Measurements from ENCODE around the gene ACP2.
"Not testable (repeated sequence)": the region's sequence is repeated elsewhere in the genome, so short reads cannot be mapped to it uniquely, and the experiment has no call there.

The ACP2 gene

DNA sequence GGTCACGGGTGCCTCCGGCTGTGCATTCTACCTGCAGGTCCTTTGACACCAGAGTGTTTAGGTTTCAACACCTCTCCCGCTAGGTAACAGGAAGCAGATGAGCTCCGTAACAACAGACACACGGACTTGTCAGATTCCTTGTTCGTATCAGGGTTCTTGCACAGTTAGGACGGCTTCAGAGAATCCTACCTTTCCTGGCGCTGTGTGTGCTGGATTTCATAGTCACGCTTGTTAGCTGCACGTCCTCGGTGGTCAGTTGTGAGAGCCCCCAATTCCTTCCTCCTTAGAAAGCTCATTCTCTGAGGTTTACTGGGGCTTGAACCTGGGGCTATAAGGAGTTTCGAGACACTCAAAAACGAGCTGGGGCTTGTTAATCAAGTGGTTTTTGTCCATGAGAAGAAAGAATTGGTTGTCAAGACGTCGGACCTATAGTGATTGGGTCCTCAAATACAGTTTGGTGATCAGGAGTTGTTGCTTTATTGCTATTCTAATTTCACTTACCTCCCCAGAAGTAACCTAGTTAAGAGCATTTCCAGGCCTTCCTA lies 33.2 kb downstream of the ACP2 start:
- no peaks in the 10 kb centered on the region for H3K27me3 ChIP-seq (ENCODE audit: low read depth, low read length)
- H3K9me3 ChIP-seq (ENCODE audit: control insufficient read depth in 1 of 2, low read length in 2 of 2), result no peaks in the 10 kb centered on the region
- peaks cover 0 to 25% of the 10 kb centered on the region in 2 donors for H3K4me1 ChIP-seq (ENCODE audit: control insufficient read depth in 1 of 2, insufficient read depth in 2 of 2, low read length in 2 of 2)
- peak overlapping the region; percentile 96 for H3K27ac ChIP-seq (ENCODE audit: low read length)
- H3K4me3 ChIP-seq (ENCODE audit: low read depth in 1 of 2, low read length in 2 of 2), result peak overlapping the region; percentile 79 to 95
- peaks cover 0 to 11% of the 10 kb centered on the region in 2 donors for H3K36me3 ChIP-seq (ENCODE audit: control insufficient read depth in 1 of 2, insufficient read depth in 2 of 2, low read length in 2 of 2)

- H3K4me3 ChIP-seq (ENCODE audit: low read depth in 1 of 2, low read length in 2 of 2), result peak overlapping the region; percentile 79 to 95
- no peaks in the 10 kb centered on the region for H3K9me3 ChIP-seq (ENCODE audit: control insufficient read depth in 1 of 2, low read length in 2 of 2)
- peaks cover 0 to 21% of the 10 kb centered on the region in 2 donors for H3K4me1 ChIP-seq (ENCODE audit: control insufficient read depth in 1 of 2, insufficient read depth in 2 of 2, low read length in 2 of 2)
- H3K27ac ChIP-seq (ENCODE audit: low read length), result peak overlapping the region; percentile 96
- peaks cover 0 to 11% of the 10 kb centered on the region in 2 donors for H3K36me3 ChIP-seq (ENCODE audit: control insufficient read depth in 1 of 2, insufficient read depth in 2 of 2, low read length in 2 of 2)
- H3K27me3 ChIP-seq (ENCODE audit: low read depth, low read length), result no peaks in the 10 kb centered on the region
These were observed 34.6 kb downstream of the ACP2 start for GRCh38 chr11:47213950-47214565.

DNA sequence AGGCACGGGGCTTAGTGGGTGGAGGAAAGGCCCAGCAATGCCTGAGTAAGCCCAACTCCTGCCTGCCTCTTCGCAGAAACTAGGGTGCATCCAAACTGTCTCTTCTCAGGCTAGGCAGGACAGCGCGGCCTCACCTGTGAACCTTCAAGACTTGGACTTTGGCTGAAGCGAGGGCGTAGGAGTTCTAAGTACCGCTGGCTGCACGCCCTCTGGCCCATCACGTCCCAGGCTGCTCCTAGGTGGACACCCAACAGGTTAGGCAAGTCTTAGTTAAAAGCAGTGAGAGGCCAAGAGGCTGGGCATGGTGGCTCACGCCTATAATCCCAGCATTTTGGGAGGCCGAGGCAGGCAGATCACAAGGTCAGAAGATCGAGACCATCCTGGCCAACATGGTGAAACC lies 35.7 kb downstream of the ACP2 start:
- peaks cover 0 to 15% of the 10 kb centered on the region in 2 donors for H3K4me1 ChIP-seq (ENCODE audit: control insufficient read depth in 1 of 2, insufficient read depth in 2 of 2, low read length in 2 of 2)
- H3K4me3 ChIP-seq (ENCODE audit: low read depth in 1 of 2, low read length in 2 of 2), result no peak overlapping the region
- H3K9me3 ChIP-seq (ENCODE audit: control insufficient read depth in 1 of 2, low read length in 2 of 2), result no peaks in the 10 kb centered on the region
- peaks cover 0 to 6% of the 10 kb centered on the region in 2 donors for H3K36me3 ChIP-seq (ENCODE audit: control insufficient read depth in 1 of 2, insufficient read depth in 2 of 2, low read length in 2 of 2)
- no peak overlapping the region for H3K27ac ChIP-seq (ENCODE audit: low read length)
- no peaks in the 10 kb centered on the region for H3K27me3 ChIP-seq (ENCODE audit: low read depth, low read length)

- H3K4me3 ChIP-seq (ENCODE audit: low read depth in 1 of 2, low read length in 2 of 2), result no peak overlapping the region
- no peaks in the 10 kb centered on the region for H3K36me3 ChIP-seq (ENCODE audit: control insufficient read depth in 1 of 2, insufficient read depth in 2 of 2, low read length in 2 of 2)
- H3K27me3 ChIP-seq (ENCODE audit: low read depth, low read length), result no peaks in the 10 kb centered on the region
- H3K27ac ChIP-seq (ENCODE audit: low read length), result no peak overlapping the region
- H3K9me3 ChIP-seq (ENCODE audit: control insufficient read depth in 1 of 2, low read length in 2 of 2), result no peaks in the 10 kb centered on the region
- H3K4me1 ChIP-seq (ENCODE audit: control insufficient read depth in 1 of 2, insufficient read depth in 2 of 2, low read length in 2 of 2), result peaks cover 0 to 2% of the 10 kb centered on the region in 2 donors
These were observed 40.0 kb downstream of the ACP2 start for GRCh38 chr11:47208628-47209027.

DNA sequence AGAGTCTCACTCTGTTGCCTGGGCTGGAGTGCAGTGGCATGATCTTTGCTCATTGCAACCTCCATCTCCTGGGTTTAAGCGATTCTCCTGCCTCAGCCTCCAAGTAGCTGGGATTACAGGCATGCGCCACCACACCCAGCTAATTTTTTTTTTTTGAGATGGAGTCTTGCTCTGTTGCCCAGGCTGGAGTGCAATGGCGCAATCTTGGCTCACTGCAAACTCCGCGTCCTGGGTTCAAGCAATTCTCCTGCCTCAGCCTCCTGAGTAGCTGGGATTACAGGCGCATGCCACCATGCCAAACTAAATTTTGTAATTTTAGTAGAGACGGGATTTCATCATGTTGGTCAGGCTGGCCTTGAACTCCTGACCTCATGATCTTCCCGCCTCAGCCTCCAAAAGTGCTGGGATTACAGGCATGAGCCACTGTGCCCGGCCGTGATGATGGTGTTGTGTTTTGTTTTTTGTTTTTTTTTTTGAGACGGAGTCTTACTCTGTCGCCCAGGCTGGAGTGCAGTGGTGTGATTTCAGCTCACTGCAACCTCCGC lies 40.5 kb downstream of the ACP2 start:
- not testable (repeated sequence) for H3K4me3 ChIP-seq (ENCODE audit: low read depth in 1 of 2, low read length in 2 of 2); H3K27me3 ChIP-seq (ENCODE audit: low read depth, low read length)

DNA sequence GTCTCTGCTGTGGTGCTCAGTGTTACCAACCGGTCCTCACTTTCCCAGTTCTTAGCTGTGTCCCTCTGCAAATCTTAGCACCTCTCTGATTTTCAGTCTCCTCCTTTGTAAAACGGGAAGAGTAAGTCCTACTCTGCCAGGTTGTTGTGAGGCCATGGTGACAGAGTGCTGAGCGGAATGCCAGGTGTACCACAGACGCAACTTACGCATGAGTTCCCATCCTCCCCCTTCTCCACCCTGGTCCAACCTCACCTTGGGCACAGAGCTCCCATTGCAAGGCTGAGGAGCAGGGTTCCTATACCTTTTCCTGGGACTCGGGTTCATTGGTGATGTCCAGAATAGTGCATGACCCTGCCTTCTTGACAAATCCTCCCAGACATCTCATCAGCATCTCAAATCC lies 41.2 kb downstream of the ACP2 start:
- no peaks in the 10 kb centered on the region for H3K4me1 ChIP-seq (ENCODE audit: control insufficient read depth in 1 of 2, insufficient read depth in 2 of 2, low read length in 2 of 2)
- no peak overlapping the region for H3K27ac ChIP-seq (ENCODE audit: low read length)
- no peak overlapping the region for H3K4me3 ChIP-seq (ENCODE audit: low read depth in 1 of 2, low read length in 2 of 2)
- no peaks in the 10 kb centered on the region for H3K36me3 ChIP-seq (ENCODE audit: control insufficient read depth in 1 of 2, insufficient read depth in 2 of 2, low read length in 2 of 2)
- H3K27me3 ChIP-seq (ENCODE audit: low read depth, low read length), result no peaks in the 10 kb centered on the region
- H3K9me3 ChIP-seq (ENCODE audit: control insufficient read depth in 1 of 2, low read length in 2 of 2), result no peaks in the 10 kb centered on the region

More for the DNA sequence above, 40.5 kb downstream of the ACP2 start:
- not testable (repeated sequence) for H3K36me3 ChIP-seq (ENCODE audit: control insufficient read depth in 1 of 2, insufficient read depth in 2 of 2, low read length in 2 of 2); H3K9me3 ChIP-seq (ENCODE audit: control insufficient read depth in 1 of 2, low read length in 2 of 2); H3K4me1 ChIP-seq (ENCODE audit: control insufficient read depth in 1 of 2, insufficient read depth in 2 of 2, low read length in 2 of 2); H3K27ac ChIP-seq (ENCODE audit: low read length)

- H3K9me3 ChIP-seq (ENCODE audit: control insufficient read depth in 1 of 2, low read length in 2 of 2); H3K4me3 ChIP-seq (ENCODE audit: low read depth in 1 of 2, low read length in 2 of 2): not testable (repeated sequence)
These were observed 42.0 kb downstream of the ACP2 start for GRCh38 chr11:47206577-47206976.

GRCh38 chr11:47204637-47204989 lies 44.0 kb downstream of the ACP2 start:
- Histone ChIP-seq H3K4me3 (ENCODE audit: low read depth in 1 of 2, low read length in 2 of 2) (no peak overlapping the region), H3K4me1 (ENCODE audit: control insufficient read depth in 1 of 2, insufficient read depth in 2 of 2, low read length in 2 of 2) (no peaks in the 10 kb centered on the region), H3K36me3 (ENCODE audit: control insufficient read depth in 1 of 2, insufficient read depth in 2 of 2, low read length in 2 of 2) (no peaks in the 10 kb centered on the region), H3K27ac (ENCODE audit: low read length) (no peak overlapping the region), H3K27me3 (ENCODE audit: low read depth, low read length) (no peaks in the 10 kb centered on the region), H3K9me3 (ENCODE audit: control insufficient read depth in 1 of 2, low read length in 2 of 2) (no peaks in the 10 kb centered on the region)

More at GRCh38 chr11:47206577-47206976, 42.0 kb downstream of the ACP2 start:
- H3K27ac ChIP-seq (ENCODE audit: low read length); H3K27me3 ChIP-seq (ENCODE audit: low read depth, low read length); H3K4me1 ChIP-seq (ENCODE audit: control insufficient read depth in 1 of 2, insufficient read depth in 2 of 2, low read length in 2 of 2); H3K36me3 ChIP-seq (ENCODE audit: control insufficient read depth in 1 of 2, insufficient read depth in 2 of 2, low read length in 2 of 2): not testable (repeated sequence)

DNA sequence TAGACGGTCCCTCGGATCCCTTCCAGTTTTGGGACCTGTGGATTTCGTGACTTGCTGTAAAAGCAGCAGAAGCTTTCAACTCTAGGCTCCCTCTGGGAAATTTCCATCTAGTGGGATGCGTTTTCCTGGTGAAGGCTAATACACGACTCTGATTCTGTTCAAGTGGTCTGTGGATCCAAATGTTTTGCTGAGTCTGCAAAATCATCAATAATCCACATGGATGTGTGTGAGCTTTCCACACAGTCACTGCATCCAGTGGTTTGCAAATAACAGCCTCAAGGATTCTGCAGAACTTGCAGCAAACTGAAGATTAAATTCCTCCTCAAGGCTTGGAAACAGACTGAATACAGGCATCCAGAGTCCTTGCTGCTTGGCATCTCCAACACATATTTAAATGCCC lies 46.0 kb downstream of the ACP2 start:
- Histone ChIP-seq H3K4me1 (ENCODE audit: control insufficient read depth in 1 of 2, insufficient read depth in 2 of 2, low read length in 2 of 2) (no peaks in the 10 kb centered on the region), H3K27ac (ENCODE audit: low read length) (no peak overlapping the region), H3K9me3 (ENCODE audit: control insufficient read depth in 1 of 2, low read length in 2 of 2) (no peaks in the 10 kb centered on the region), H3K36me3 (ENCODE audit: control insufficient read depth in 1 of 2, insufficient read depth in 2 of 2, low read length in 2 of 2) (no peaks in the 10 kb centered on the region), H3K27me3 (ENCODE audit: low read depth, low read length) (no peaks in the 10 kb centered on the region), H3K4me3 (ENCODE audit: low read depth in 1 of 2, low read length in 2 of 2) (no peak overlapping the region)

DNA sequence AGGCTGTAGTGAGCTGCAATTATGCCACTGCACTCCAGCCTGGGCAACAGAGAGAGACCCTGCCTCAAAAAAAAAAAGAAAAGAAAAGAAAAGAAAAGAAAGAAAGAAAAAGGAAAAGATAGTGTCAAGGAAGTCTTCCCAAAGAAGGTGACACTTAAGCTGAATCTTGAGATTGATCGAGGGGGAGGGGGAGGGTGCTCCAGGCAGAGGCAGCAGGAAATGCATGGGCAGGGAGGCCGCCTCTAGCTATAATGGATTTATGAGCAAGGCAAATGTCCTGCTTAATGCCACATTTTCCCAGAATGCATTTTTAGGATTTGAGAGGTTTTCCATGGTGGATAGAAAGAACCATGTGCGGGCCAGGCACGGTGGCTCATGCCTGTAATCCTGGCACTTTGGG lies 47.6 kb downstream of the ACP2 start:
- no peaks in the 10 kb centered on the region for H3K9me3 ChIP-seq (ENCODE audit: control insufficient read depth in 1 of 2, low read length in 2 of 2)
- H3K4me3 ChIP-seq (ENCODE audit: low read depth in 1 of 2, low read length in 2 of 2), result no peak overlapping the region
- H3K27me3 ChIP-seq (ENCODE audit: low read depth, low read length), result no peaks in the 10 kb centered on the region

DNA sequence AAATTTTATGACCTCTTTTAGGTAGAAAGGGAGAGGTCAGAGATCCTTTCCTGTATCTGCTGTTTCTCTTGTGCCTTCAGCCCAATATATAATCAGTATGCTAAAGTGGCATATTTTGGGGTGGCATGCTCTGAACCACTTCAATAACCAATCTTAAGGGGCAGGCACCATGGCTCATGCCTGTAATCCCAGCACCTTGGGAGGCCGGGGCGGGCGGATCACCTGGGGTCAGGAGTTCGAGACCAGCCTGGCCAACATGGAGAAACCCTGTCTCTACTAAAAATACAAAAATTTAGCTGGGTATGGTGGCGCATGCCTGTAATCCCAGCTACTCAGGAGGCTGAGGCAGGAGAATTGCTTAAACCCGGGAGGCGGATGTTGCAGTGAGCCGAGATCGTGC lies 50.5 kb downstream of the ACP2 start:
- H3K4me3 ChIP-seq (ENCODE audit: low read depth in 1 of 2, low read length in 2 of 2); H3K9me3 ChIP-seq (ENCODE audit: control insufficient read depth in 1 of 2, low read length in 2 of 2); H3K27me3 ChIP-seq (ENCODE audit: low read depth, low read length); H3K36me3 ChIP-seq (ENCODE audit: control insufficient read depth in 1 of 2, insufficient read depth in 2 of 2, low read length in 2 of 2); H3K27ac ChIP-seq (ENCODE audit: low read length); H3K4me1 ChIP-seq (ENCODE audit: control insufficient read depth in 1 of 2, insufficient read depth in 2 of 2, low read length in 2 of 2): not testable (repeated sequence)

More for the DNA sequence above, 47.6 kb downstream of the ACP2 start:
- H3K4me1 ChIP-seq (ENCODE audit: control insufficient read depth in 1 of 2, insufficient read depth in 2 of 2, low read length in 2 of 2), result no peaks in the 10 kb centered on the region
- no peaks in the 10 kb centered on the region for H3K36me3 ChIP-seq (ENCODE audit: control insufficient read depth in 1 of 2, insufficient read depth in 2 of 2, low read length in 2 of 2)
- H3K27ac ChIP-seq (ENCODE audit: low read length), result no peak overlapping the region

DNA sequence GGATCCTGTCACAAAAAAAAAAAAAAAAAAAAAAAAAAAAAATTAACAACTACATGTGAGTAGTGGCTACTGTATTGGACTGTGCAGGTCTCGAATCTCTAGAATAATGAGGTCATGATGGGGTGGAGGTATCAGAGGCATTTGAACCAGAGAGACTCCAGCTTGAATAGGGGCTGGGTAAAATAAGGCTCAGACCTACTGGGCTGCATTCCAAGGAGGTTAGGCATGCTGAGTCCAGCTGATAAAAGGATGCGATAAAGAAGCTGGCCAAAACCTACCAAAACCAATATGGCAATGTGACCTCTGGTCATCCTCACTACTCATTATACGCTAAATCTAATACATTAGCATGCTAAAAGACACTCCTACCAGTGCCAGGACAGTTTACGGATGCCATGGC lies 56.5 kb downstream of the ACP2 start:
- H3K36me3 ChIP-seq (ENCODE audit: control insufficient read depth in 1 of 2, insufficient read depth in 2 of 2, low read length in 2 of 2), result no peaks in the 10 kb centered on the region
- H3K4me1 ChIP-seq (ENCODE audit: control insufficient read depth in 1 of 2, insufficient read depth in 2 of 2, low read length in 2 of 2), result peaks cover 0 to 8% of the 10 kb centered on the region in 2 donors
- no peaks in the 10 kb centered on the region for H3K27me3 ChIP-seq (ENCODE audit: low read depth, low read length)
- no peak overlapping the region for H3K27ac ChIP-seq (ENCODE audit: low read length)
- no peaks in the 10 kb centered on the region for H3K9me3 ChIP-seq (ENCODE audit: control insufficient read depth in 1 of 2, low read length in 2 of 2)
- H3K4me3 ChIP-seq (ENCODE audit: low read depth in 1 of 2, low read length in 2 of 2), result no peak overlapping the region

All from muscle layer of duodenum (tissue), 2 donors.